ENCODE results near the gene GUCA1A.

The GUCA1A gene

GRCh38 chr6:42136508-42137193 is 36.5 kb upstream of the GUCA1A start:
- peak; percentile 67 for ATAC-seq
- TF ChIP-seq ESRRG (CRISPR knock-in tag; IDR thresholded peaks at IDR 0.05), result no peak
- TF ChIP-seq CSDC2 (CRISPR knock-in tag; IDR thresholded peaks at IDR 0.05), result 0 out of 2 replicates have a peak, but pooled peaks have one; percentile 11
- 0 out of 2 replicates have a peak, but pooled peaks have one; percentile 8 for TF ChIP-seq PATZ1 (CRISPR knock-in tag; IDR thresholded peaks at IDR 0.05; ENCODE audit: borderline replicate concordance)
- TF ChIP-seq BACH2 (CRISPR knock-in tag; IDR thresholded peaks at IDR 0.05; ENCODE audit: borderline replicate concordance), result no peak
- no peak for TF ChIP-seq CSRNP3 (CRISPR knock-in tag; IDR thresholded peaks at IDR 0.05)
- no peak for TF ChIP-seq TOX (CRISPR knock-in tag; IDR thresholded peaks at IDR 0.05; ENCODE audit: borderline replicate concordance)
- TF ChIP-seq TCF4 (CRISPR knock-in tag; IDR thresholded peaks at IDR 0.05; ENCODE audit: borderline replicate concordance), result no peak
- TF ChIP-seq ISL1 (CRISPR knock-in tag; IDR thresholded peaks at IDR 0.05), result peak; percentile 70
- TF ChIP-seq SNAI2 (CRISPR knock-in tag; IDR thresholded peaks at IDR 0.05), result peak; percentile 77; the same call in 1 of the 2 replicates
- no peak for TF ChIP-seq CREB5 (CRISPR knock-in tag; IDR thresholded peaks at IDR 0.05; ENCODE audit: low read depth)
- no peak for TF ChIP-seq POU6F1 (CRISPR knock-in tag; IDR thresholded peaks at IDR 0.05; ENCODE audit: borderline replicate concordance, low read depth)
- no peak for TF ChIP-seq ZC3H10 (CRISPR knock-in tag; IDR thresholded peaks at IDR 0.05)
- TF ChIP-seq PPARA (CRISPR knock-in tag; IDR thresholded peaks at IDR 0.05; ENCODE audit: borderline replicate concordance), result no peak
- no peak for TF ChIP-seq OSR1 (CRISPR knock-in tag; IDR thresholded peaks at IDR 0.05)
- no peak for TF ChIP-seq RARB (CRISPR knock-in tag; IDR thresholded peaks at IDR 0.05)

- peak; percentile 30 for ATAC-seq
- TF ChIP-seq ZFP3 (CRISPR knock-in tag; IDR thresholded peaks at IDR 0.05) (peak; percentile 98), OSR1 (CRISPR knock-in tag; IDR thresholded peaks at IDR 0.05) (no peak)
Observed at GRCh38 chr6:42137194-42137753, 35.9 kb upstream of the GUCA1A start.

GRCh38 chr6:42138190-42138589 is 35.0 kb upstream of the GUCA1A start:
- TF ChIP-seq ZNF8 (CRISPR knock-in tag; IDR thresholded peaks at IDR 0.05), result no peak
- no peak for ATAC-seq

- peak; percentile 41 for ATAC-seq
- TF ChIP-seq ZFP30 (CRISPR knock-in tag; IDR thresholded peaks at IDR 0.05) (no peak), ARNTL (CRISPR knock-in tag; IDR thresholded peaks at IDR 0.05; ENCODE audit: borderline replicate concordance, low read depth) (no peak), PPARA (CRISPR knock-in tag; IDR thresholded peaks at IDR 0.05; ENCODE audit: borderline replicate concordance) (no peak)
Observed at GRCh38 chr6:42138630-42139619, 34.2 kb upstream of the GUCA1A start.

All from SK-N-SH treated with all-trans-retinoic acid at 6 μM for 48 hours (cell line).